ENCODE results near the gene KRT77. TPM values are rescaled to one million over a fixed set of nuclear protein-coding genes. Genes with fewer than 3 reads are reported as not detected.
A peak's percentile ranks its signal among the peaks of the same experiment; 100 is the strongest.

The KRT77 gene
- total RNA-seq, 1 experiment from 2014 or later: not detected

DNA sequence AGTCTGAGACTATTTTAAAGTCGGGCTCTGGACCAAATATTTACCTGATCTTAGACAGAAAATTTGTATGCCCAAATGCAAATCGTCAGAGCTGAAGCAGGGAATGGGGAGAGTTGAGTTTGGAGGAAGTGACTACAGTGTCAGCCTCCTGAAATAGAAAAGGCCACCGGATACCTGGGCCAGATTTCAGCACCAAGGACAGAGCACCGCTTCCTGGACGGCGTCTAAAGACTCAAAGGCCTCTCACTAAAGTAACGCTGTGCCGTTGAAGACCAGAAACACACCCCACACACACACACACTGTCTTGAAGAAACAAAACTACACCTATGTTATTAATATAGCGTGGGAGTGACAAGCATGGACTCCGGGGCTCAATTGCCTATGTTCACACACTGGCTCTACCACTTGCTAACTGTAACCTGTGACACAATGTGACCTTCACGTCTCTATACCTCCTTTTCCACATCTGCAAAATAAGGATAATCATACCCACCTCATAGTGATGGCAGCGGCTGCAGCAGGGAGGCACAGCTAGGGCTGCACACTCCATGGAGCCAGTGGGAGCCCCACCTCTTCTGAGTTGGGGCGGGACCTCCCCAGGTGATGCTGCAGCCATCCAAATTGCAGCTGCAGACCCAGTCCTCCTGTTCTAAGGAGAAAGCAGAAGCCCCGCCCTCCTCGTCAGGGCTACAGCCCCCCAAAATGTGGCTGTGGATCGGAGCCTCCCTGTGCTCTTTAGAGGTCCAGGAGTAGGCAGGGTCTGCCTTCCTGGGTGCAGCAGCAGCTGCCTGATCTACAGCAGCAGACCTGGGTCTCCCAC, 38.3 kb upstream of the KRT77 start:
- TF ChIP-seq, protein P1, sequence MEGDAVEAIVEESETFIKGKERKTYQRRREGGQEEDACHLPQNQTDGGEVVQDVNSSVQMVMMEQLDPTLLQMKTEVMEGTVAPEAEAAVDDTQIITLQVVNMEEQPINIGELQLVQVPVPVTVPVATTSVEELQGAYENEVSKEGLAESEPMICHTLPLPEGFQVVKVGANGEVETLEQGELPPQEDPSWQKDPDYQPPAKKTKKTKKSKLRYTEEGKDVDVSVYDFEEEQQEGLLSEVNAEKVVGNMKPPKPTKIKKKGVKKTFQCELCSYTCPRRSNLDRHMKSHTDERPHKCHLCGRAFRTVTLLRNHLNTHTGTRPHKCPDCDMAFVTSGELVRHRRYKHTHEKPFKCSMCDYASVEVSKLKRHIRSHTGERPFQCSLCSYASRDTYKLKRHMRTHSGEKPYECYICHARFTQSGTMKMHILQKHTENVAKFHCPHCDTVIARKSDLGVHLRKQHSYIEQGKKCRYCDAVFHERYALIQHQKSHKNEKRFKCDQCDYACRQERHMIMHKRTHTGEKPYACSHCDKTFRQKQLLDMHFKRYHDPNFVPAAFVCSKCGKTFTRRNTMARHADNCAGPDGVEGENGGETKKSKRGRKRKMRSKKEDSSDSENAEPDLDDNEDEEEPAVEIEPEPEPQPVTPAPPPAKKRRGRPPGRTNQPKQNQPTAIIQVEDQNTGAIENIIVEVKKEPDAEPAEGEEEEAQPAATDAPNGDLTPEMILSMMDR (conservative IDR thresholded peaks at IDR 0.05; ENCODE audit: low read depth, low read length): no peak
- TF ChIP-seq EZH2 (IDR thresholded peaks at IDR 0.05; ENCODE audit: low read length, unreplicated experiment): no peak
- peak; percentile 58 for ATAC-seq
- no peaks in the 10 kb centered on the region for H3K9me2 ChIP-seq (replicated peaks; ENCODE audit: low read length)
- H3K27me3 ChIP-seq (ENCODE audit: low read length): peaks cover 25% of the 10 kb centered on the region; the same call in 1 of the 2 replicates
- no peaks in the 10 kb centered on the region for H3K79me2 ChIP-seq (ENCODE audit: low read length)
- H3K9ac ChIP-seq (ENCODE audit: low read length): no peak overlapping the region
- no peak overlapping the region for H3K4me2 ChIP-seq (ENCODE audit: low read length)
- H3K4me3 ChIP-seq (ENCODE audit: low read length): no peak overlapping the region
- no peaks in the 10 kb centered on the region for H3F3A ChIP-seq (ENCODE audit: low read length, unreplicated experiment)
- ChIA-PET POLR2A (ENCODE audit: unreplicated experiment) (no interaction called here), CTCF (no interaction called here)
- intact Hi-C loops (cut with micrococcal nuclease): loop anchor here (5.0 kb wide), 1 partner anchor 61 kb away; no protein-coding TSS in a partner anchor
- DNase-seq: peak; percentile 83
- H3K9me3 ChIP-seq (ENCODE audit: low read length): no peaks in the 10 kb centered on the region
- no peaks in the 10 kb centered on the region for H3K4me1 ChIP-seq (ENCODE audit: insufficient read depth, low read length)
- H3K36me3 ChIP-seq (ENCODE audit: low read depth, low read length): no peaks in the 10 kb centered on the region
- H3K27ac ChIP-seq (ENCODE audit: low read length): no peak overlapping the region
- BruUV-seq (replicated peaks): no TSS peak
- no peak overlapping the region for H2AFZ ChIP-seq (ENCODE audit: low read length)
- H4K20me1 ChIP-seq (ENCODE audit: low read length): no peaks in the 10 kb centered on the region

GRCh38 chr12:52740584-52740983, 37.3 kb upstream of the KRT77 start:
- Histone ChIP-seq H3K9ac (ENCODE audit: low read length) (no peak overlapping the region), H3K79me2 (ENCODE audit: low read length) (no peaks in the 10 kb centered on the region)

More at GRCh38 chr12:52740584-52740983, 37.3 kb upstream of the KRT77 start:
- CTCF ChIA-PET: no interaction called here
- Histone ChIP-seq H2AFZ (ENCODE audit: low read length) (no peak overlapping the region), H3K27me3 (ENCODE audit: low read length) (peaks cover 25% of the 10 kb centered on the region; the same call in 1 of the 2 replicates), H3K4me2 (ENCODE audit: low read length) (no peak overlapping the region), H4K20me1 (ENCODE audit: low read length) (no peaks in the 10 kb centered on the region), H3K9me2 (replicated peaks; ENCODE audit: low read length) (no peaks in the 10 kb centered on the region), H3F3A (ENCODE audit: low read length, unreplicated experiment) (no peaks in the 10 kb centered on the region), H3K27ac (ENCODE audit: low read length) (no peak overlapping the region), H3K36me3 (ENCODE audit: low read depth, low read length) (no peaks in the 10 kb centered on the region), H3K4me1 (ENCODE audit: insufficient read depth, low read length) (no peaks in the 10 kb centered on the region), H3K4me3 (ENCODE audit: low read length) (no peak overlapping the region), H3K9me3 (ENCODE audit: low read length) (no peaks in the 10 kb centered on the region)
- ATAC-seq: no peak
- intact Hi-C loops (cut with micrococcal nuclease): loop anchor here (5.0 kb wide), 1 partner anchor 62 kb away; no protein-coding TSS in a partner anchor
- TF ChIP-seq EZH2 (IDR thresholded peaks at IDR 0.05; ENCODE audit: low read length, unreplicated experiment) (no peak), EZH2phosphoT487 (IDR thresholded peaks at IDR 0.05; ENCODE audit: borderline replicate concordance, low read length) (no peak)
- TF ChIP-seq, protein P1 (conservative IDR thresholded peaks at IDR 0.05; ENCODE audit: low read depth, low read length): no peak
- DNase-seq: peak; percentile 38
- no TSS peak for BruUV-seq (replicated peaks)
- POLR2A ChIA-PET (ENCODE audit: unreplicated experiment): no interaction called here

All from PC-3 (cell line).